Pancreas (tissue), 10 donors: ENCODE results near the gene ERC1. TPM values are rescaled to one million over a fixed set of nuclear protein-coding genes. Genes with fewer than 3 reads are reported as not detected.
A peak's percentile ranks its signal among the peaks of the same experiment; 100 is the strongest.

Experiments used
- ATAC-seq, 4 donors: fragments of 200-7000 bp; cut with Tn5 transposase; one replicate each; pipeline versions ENCODE4 v1.8.0 to v1.9.1; 2020; ENCODE audit warnings: mild to moderate bottlenecking in 4 of 4, moderate library complexity in 4 of 4
- DNase-seq, 6 donors: peaks; one replicate each; pipeline ENCODE4 v3.0.0-alpha.2; 2020
- FAIRE-seq: peaks from 2 replicates; lab custom pipeline; 2012; peaks lifted over from hg19 to GRCh38; lab: Jason Lieb, UNC
- H3K27ac ChIP-seq, 4 donors: fragments of 200-600 bp; sonication (generic); 1 replicate in 3 of 4; 2 replicates in 1 of 4; pipeline versions ENCODE4 v1.5.0 to v1.8.0; 2020
- H3K27me3 ChIP-seq, 4 donors: fragments of 200-600 bp; one replicate each; pipeline ENCODE4 v1.8.0; 2021
- H3K36me3 ChIP-seq, 3 donors: fragments of 200-600 bp; sonication (generic) in 1 of 3; one replicate each; pipeline versions ENCODE4 v1.5.0 to v1.8.0; 2020 to 2021
- H3K4me1 ChIP-seq, 3 donors: fragments of 200-600 bp; one replicate each; pipeline ENCODE4 v1.8.0; 2021
- H3K4me3 ChIP-seq, 4 donors: fragments of 200-600 bp; sonication (generic) in 2 of 4; one replicate each; pipeline versions ENCODE4 v1.5.0 to v1.8.0; 2020 to 2021
- H3K9me3 ChIP-seq, 4 donors: fragments of 200-600 bp; one replicate each; pipeline ENCODE4 v1.8.0; 2021
- CTCF ChIP-seq, 4 donors: fragments of 200-600 bp; sonication (generic) in 3 of 4; IDR thresholded peaks; one replicate each; pipeline versions ENCODE4 v1.5.0 to v1.8.0; 2021; ENCODE audit warnings: antibody characterized with exemption in 4 of 4
- WGBS, 2 donors: extraction: QIAGEN DNeasy Blood & Tissue Kit; methylation state at CpG; one replicate each; pipeline ENCODE4 v1.1.7; 2013; 5-methylcytosine and 5-hydroxymethylcytosine counted together
- intact Hi-C, 3 donors: fragments of 100-400 bp; cut with DNase I; formaldehyde crosslinking; loops; one replicate each; pipeline versions ENCODE4 v1.11.1 to v1.14.2; 2022
- polyA plus RNA-seq, 2 donors: library from polyadenylated mRNA; stranded (reverse); fragments of 200-250 nt; gene quantifications; one replicate each; pipeline ENCODE4 v1.2.3, GENCODE V29; 2013
- total RNA-seq, 6 donors: library from RNA; stranded (reverse); fragmentation: NEBNext Ultra II Directional in 4 of 6; extraction: Animal tissue kit (Norgen Biotek cat#: 25700) in 4 of 6; gene quantifications; one replicate each; pipeline versions ENCODE4 v1.2.1 to v1.2.4, GENCODE V29; 2021 to 2023
- donor health status: healthy with polysubstance abuse.
- donor health status: DM: no; HTN: no; CAD: no; lungs with moderate emphysema.
- donor health status: DM: no; HTN: no; CAD: no.
- donor health status: control.
- donor health status: control.
- donor health status: Bipolar disorder and iron deficiency.
- donor health status: DM: yes; HTN: yes; CAD: no.
- donor health status: DM: no; HTN: no; CAD: no.
- donor health status: DM: no; HTN: no; CAD: no.
- donor health status: DM: yes; HTN: yes; CAD: no.

The ERC1 gene
- total and polyA plus RNA-seq, 8 donors: 4.1 to 41.4 (median 20.5) TPM

- WGBS, 2 donors: 61 to 74% methylated on average over 6 of the region's 6 CpGs
These were observed 44.4 kb upstream of the ERC1 start for GRCh38 chr12:946631-947030.

GRCh38 chr12:948238-948637 lies 42.8 kb upstream of the ERC1 start:
- Histone ChIP-seq H3K4me1 (peaks cover 0 to 6% (median 4%) of the 10 kb centered on the region in 3 donors), H3K36me3 (no peaks in the 10 kb centered on the region), H3K27ac (peak overlapping the region in 1 of 4 donors; percentile 81), H3K27me3 (no peaks in the 10 kb centered on the region), H3K9me3 (no peaks in the 10 kb centered on the region), H3K4me3 (peak overlapping the region in 2 of 4 donors; percentile 58 to 77)
- TF ChIP-seq CTCF (IDR thresholded peaks at IDR 0.05): no peak
- WGBS, 2 donors: 84 to 88% methylated on average over 9 of the region's 9 CpGs
- FAIRE-seq (no peak), DNase-seq (no peak), ATAC-seq (no peak)
- intact Hi-C loops: no loop called here

More at GRCh38 chr12:946631-947030, 44.4 kb upstream of the ERC1 start:
- H3K27ac ChIP-seq: no peak overlapping the region
- FAIRE-seq: no peak
- TF ChIP-seq CTCF (IDR thresholded peaks at IDR 0.05): no peak
- intact Hi-C loops: no loop called here
- peaks cover 0 to 6% (median 4%) of the 10 kb centered on the region in 3 donors for H3K4me1 ChIP-seq
- H3K4me3 ChIP-seq: no peak overlapping the region
- H3K27me3 ChIP-seq: no peaks in the 10 kb centered on the region
- no peak for DNase-seq
- no peaks in the 10 kb centered on the region for H3K36me3 ChIP-seq
- ATAC-seq: no peak
- no peaks in the 10 kb centered on the region for H3K9me3 ChIP-seq

GRCh38 chr12:949453-950191 lies 41.4 kb upstream of the ERC1 start, which contains the start of gene RAD52:
RAD52 (minus strand) TSS chr12:949694; CDS start chr12:933058, 16,636 bp downstream.
- peak; percentile 87 for FAIRE-seq
- no peaks in the 10 kb centered on the region for H3K27me3 ChIP-seq
- peak; percentile 87 to 98 (median 96) for TF ChIP-seq CTCF (IDR thresholded peaks at IDR 0.05)

GRCh38 chr12:951176-951575 lies 39.8 kb upstream of the ERC1 start:
- Histone ChIP-seq H3K36me3 (no peaks in the 10 kb centered on the region), H3K27ac (no peak overlapping the region), H3K4me3 (no peak overlapping the region), H3K9me3 (no peaks in the 10 kb centered on the region), H3K27me3 (no peaks in the 10 kb centered on the region), H3K4me1 (peaks cover 0 to 6% (median 4%) of the 10 kb centered on the region in 3 donors)
- no peak for TF ChIP-seq CTCF (IDR thresholded peaks at IDR 0.05)
- no peak for FAIRE-seq
- no peak for ATAC-seq
- WGBS, 2 donors: 10 to 16% methylated on average over 1 of the region's 1 CpG
- intact Hi-C loops: loop anchor here in 2 of 3 donors (5.0 to 10.0 kb wide), 2 partner anchors 379 to 386 kb away; no protein-coding TSS in a partner anchor
- no peak for DNase-seq

More at GRCh38 chr12:949453-950191, 41.4 kb upstream of the ERC1 start, which contains the start of gene RAD52:
- H3K9me3 ChIP-seq: no peaks in the 10 kb centered on the region
- no peaks in the 10 kb centered on the region for H3K36me3 ChIP-seq
- H3K4me1 ChIP-seq: peaks cover 0 to 6% (median 4%) of the 10 kb centered on the region in 3 donors
- WGBS, 2 donors: 0 to 1% methylated on average over 52 to 58 of the region's 58 CpGs
- intact Hi-C loops: loop anchor here in 2 of 3 donors (5.0 to 10.0 kb wide), 2 partner anchors 377 to 385 kb away; no protein-coding TSS in a partner anchor
- ATAC-seq: peak; percentile 92 to 96 (median 94)
- peak within 1 kb of the TSS; percentile 65 to 88 (median 83) for H3K27ac ChIP-seq
- H3K4me3 ChIP-seq: peak within 1 kb of the TSS; percentile 58 to 77 (median 64)
- peak; percentile 97 to 100 (median 97) for DNase-seq
